NOMO-1 (cell line): ENCODE results near the gene KCNE2.
"Not testable (repeated sequence)": the region's sequence is repeated elsewhere in the genome, so short reads cannot be mapped to it uniquely, and the experiment has no call there.

ENCODE experiments used
- DNase-seq, 2 experiments: peaks; one replicate each; lab custom pipeline; 2025; ENCODE audit not compliant: unreplicated experiment in 2 of 2; lab: John Stamatoyannopoulos, UW

Gene KCNE2

DNA sequence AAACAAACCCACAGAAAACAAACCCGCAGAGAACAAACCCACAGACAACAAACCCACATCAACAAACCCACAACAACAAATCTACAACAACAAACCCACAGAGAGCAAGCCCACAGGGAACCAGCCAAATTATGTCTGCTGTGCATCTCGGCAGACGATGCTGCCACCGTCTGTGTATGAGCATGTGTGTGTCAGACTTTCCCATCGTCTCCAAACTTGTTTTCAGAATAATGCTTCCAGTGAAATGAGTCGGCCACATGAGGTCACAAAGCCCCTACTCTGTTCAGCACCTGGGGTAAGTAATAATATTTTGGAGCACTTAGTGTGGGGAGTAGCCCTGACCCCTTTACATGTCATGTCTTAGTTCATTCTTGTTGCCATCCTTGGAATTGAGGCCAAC lies 42.3 kb downstream of the KCNE2 start:
- not testable (repeated sequence) for DNase-seq

DNA sequence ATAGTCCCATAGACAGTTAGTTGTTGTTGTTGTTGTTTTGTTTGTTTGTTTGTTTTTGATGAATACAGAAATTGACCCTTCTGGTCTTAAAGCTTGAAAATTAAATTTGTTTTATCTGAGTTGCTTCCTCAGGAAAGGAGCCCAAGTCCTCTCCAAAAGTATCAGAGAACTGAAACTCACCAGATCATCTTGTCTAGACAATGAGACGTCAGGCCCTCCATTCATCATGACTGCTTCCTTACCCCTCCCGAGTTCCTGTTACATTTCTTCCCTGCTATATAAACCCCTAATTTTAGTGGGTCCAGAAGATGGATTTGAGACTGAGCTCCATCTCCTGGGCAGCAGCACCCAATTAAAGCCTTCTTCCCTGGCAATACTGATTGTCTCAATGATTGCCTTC lies 42.9 kb downstream of the KCNE2 start:
- not testable (repeated sequence) for DNase-seq

DNA sequence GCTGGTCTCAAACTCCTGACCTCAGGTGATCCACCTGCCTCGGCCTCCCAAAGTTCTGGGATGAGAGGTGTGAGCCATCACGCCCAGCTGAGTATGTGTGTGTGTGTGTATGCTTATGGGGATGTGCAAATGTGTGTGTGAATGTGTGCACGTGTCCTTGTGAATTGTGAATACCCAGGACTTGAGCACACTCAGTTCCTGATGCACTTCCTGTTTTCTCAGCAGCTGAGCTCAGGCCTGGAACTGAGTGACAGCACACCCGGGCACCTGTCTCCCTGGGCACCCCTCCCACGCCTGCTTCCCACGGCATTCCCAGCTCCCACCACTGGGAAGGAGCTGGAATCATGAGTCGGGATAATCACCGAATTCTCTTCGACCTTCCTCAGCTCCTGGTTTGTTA lies 43.5 kb downstream of the KCNE2 start:
- DNase-seq = not testable (repeated sequence)

DNA sequence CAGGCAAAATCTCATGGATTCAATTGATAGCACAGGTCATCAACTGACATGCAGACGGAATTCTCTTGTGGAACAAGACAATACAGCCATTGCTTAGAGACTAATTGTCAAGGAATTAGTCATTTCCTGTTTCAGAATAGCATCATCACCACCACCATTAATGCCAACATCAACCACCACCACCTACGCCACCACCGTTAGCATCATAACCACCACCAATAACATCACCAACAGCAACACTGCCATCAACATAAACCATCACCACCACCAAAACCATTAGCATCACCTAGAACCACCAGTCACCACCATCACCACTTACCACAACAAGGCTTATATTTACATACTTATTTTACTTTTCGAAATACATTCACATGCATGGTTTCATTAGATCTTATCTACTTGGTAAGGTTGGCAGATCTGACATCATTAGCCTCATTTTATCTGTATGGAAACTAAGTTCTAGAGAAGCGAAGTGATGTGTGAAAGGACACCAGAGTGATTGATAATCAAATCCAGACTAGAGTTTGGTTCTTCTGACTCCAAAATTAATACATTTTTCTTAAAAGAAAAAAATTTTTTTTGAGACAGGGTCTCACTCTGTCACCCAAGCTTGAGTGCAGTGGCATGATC lies 53.8 kb downstream of the KCNE2 start:
- not testable (repeated sequence) for DNase-seq
